ENCODE measurements around the gene SBNO2. TPM values are rescaled to one million over a fixed set of nuclear protein-coding genes. Genes with fewer than 3 reads are reported as not detected.

SBNO2 gene
- total and polyA plus RNA-seq, 2 donors (not counting 3 experiments of a cell fraction or from before 2014, with no cell fraction given), result 31.4 to 65.7 TPM

- ChIA-PET POLR2A (no interaction called here), CTCF (interaction anchor here (1.1 to 1.6 kb wide), 2 partner anchors 15 to 86 kb away, joined by 3 to 6 read pairs; no protein-coding TSS in a partner anchor)
- no peak for FAIRE-seq
These were observed 46.0 kb downstream of the SBNO2 start for GRCh38 chr19:1128106-1128505.

More at GRCh38 chr19:1128106-1128505, 46.0 kb downstream of the SBNO2 start:
- H3K36me3 ChIP-seq (ENCODE audit: control insufficient read depth in 2 of 2, extremely low read depth in 1 of 2, insufficient read depth in 2 of 2, low read length in 2 of 2), result peaks cover 10 to 26% of the 10 kb centered on the region in 2 experiments
- H2AFZ ChIP-seq (ENCODE audit: low read depth, low read length), result no peak overlapping the region
- peaks cover 59% of the 10 kb centered on the region for H3K79me2 ChIP-seq (ENCODE audit: control insufficient read depth, insufficient read depth, low read length)
- H3K27me3 ChIP-seq (ENCODE audit: control insufficient read depth in 2 of 2, insufficient read depth in 2 of 2, low read length in 2 of 2), result no peaks in the 10 kb centered on the region
- DNase-seq (ENCODE audit: low read depth, low spot score), result no peak
- H3K9me3 ChIP-seq (replicated peaks; ENCODE audit: control insufficient read depth, insufficient read depth, low read length), result no peaks in the 10 kb centered on the region
- H3K4me1 ChIP-seq (ENCODE audit: control insufficient read depth, extremely low read depth, insufficient read depth, low read length), result peaks cover 34% of the 10 kb centered on the region
- H3K9me1 ChIP-seq (replicated peaks; ENCODE audit: control insufficient read depth, extremely low read depth, insufficient read depth, low read length), result no peaks in the 10 kb centered on the region
- TF ChIP-seq GATA2 (IDR thresholded peaks at IDR 0.05; ENCODE audit: insufficient read depth, insufficient read length, low read depth, low read length) (no peak), POLR2A (IDR thresholded peaks at IDR 0.05; ENCODE audit: low read depth, low read length) (no peak), EZH2 (IDR thresholded peaks at IDR 0.05; ENCODE audit: borderline replicate concordance, low read depth, low read length, severe bottlenecking) (no peak), MAX (IDR thresholded peaks at IDR 0.05; ENCODE audit: insufficient read depth, insufficient read length) (no peak), CTCF (IDR thresholded peaks at IDR 0.05; ENCODE audit: extremely low read depth in 1 of 2, insufficient read depth in 1 of 2, low read depth in 1 of 2, low read length in 2 of 2) (no peak), FOS (IDR thresholded peaks at IDR 0.05; ENCODE audit: borderline replicate concordance, insufficient read depth, low read length) (no peak), POLR2AphosphoS5 (IDR thresholded peaks at IDR 0.05; ENCODE audit: insufficient read depth, low read depth, low read length) (no peak), JUN (IDR thresholded peaks at IDR 0.05; ENCODE audit: borderline replicate concordance, insufficient read depth, insufficient read length, low read depth) (no peak), MYC (IDR thresholded peaks at IDR 0.05; ENCODE audit: low read depth, low read length) (no peak)
- intact Hi-C loops (cut with micrococcal nuclease) (no loop called here), dilution Hi-C loops (cut with MboI; ENCODE audit: extremely low pct_ligation_motif_present, low sequenced_read_pairs) (no loop called here)
- H3K9ac ChIP-seq (replicated peaks; ENCODE audit: extremely low read depth, insufficient read depth, low read length), result no peak overlapping the region
- H3K27ac ChIP-seq (ENCODE audit: insufficient read depth, low read depth, low read length), result no peak overlapping the region
- BruUV-seq (replicated peaks), result no TSS peak
- no peak overlapping the region for H3K4me3 ChIP-seq (replicated peaks in 1 of 3; ENCODE audit: insufficient read depth in 1 of 3, low read depth in 1 of 3, low read length in 3 of 3)
- no peak overlapping the region for H3K4me2 ChIP-seq (ENCODE audit: insufficient read depth, low read length)
- no peaks in the 10 kb centered on the region for H4K20me1 ChIP-seq (replicated peaks; ENCODE audit: control insufficient read depth, extremely low read depth, insufficient read depth, low read length)

All from endothelial cell of umbilical vein (primary cell).